HepG2 (cell line): ENCODE data around the gene KRTAP5-9. TPM values are rescaled to one million over a fixed set of nuclear protein-coding genes. Genes with fewer than 3 reads are reported as not detected.
A peak's percentile ranks its signal among the peaks of the same experiment; 100 is the strongest.
"Not testable (repeated sequence)": the region's sequence is repeated elsewhere in the genome, so short reads cannot be mapped to it uniquely, and the experiment has no call there.

Source experiments
- ATAC-seq: fragments of 200-7000 bp; cut with Tn5 transposase; 3 replicates; pipeline ENCODE4 v1.9.1; 2020; ENCODE audit warnings: mild to moderate bottlenecking, moderate library complexity
- BruUV-seq: library from RNA; stranded (reverse); fragments of 400-500 nt; replicated peaks from 2 replicates; lab custom pipeline; 2021; lab: Mats Ljungman, UMichigan
- CTCF ChIA-PET: fragments of 300-600 bp; formaldehyde crosslinking; extraction: SDS; loops from one replicate; lab custom pipeline; 2021; ENCODE audit warnings: low total read pairs, inconsistent platforms, low intra/inter-chr PET ratio; lab: Yijun Ruan, JAX
- POLR2A ChIA-PET: fragments of 350-600 bp; sonication (Branson Sonifier 250); formaldehyde crosslinking; loops from one replicate; lab custom pipeline; 2020; ENCODE audit warnings: antibody characterized with exemption, inconsistent platforms; lab: Yijun Ruan, JAX
- DNase-seq: peaks from one replicate; pipeline ENCODE4 v3.0.0-alpha.2; 2015; ENCODE audit warnings: low spot score
- FAIRE-seq: peaks from 3 replicates; lab custom pipeline; 2011; peaks lifted over from hg19 to GRCh38; lab: Jason Lieb, UNC
- H2AFZ ChIP-seq: one replicate; pipeline ENCODE4 v1.6.1; 2011; ENCODE audit warnings: low read length, inconsistent platforms
- H3K27ac ChIP-seq: fragments of 300-600 bp; 3 replicates; pipeline ENCODE4 v1.8.0; 2011; ENCODE audit warnings: mixed run types, mild to moderate bottlenecking, mixed read lengths, low read length, inconsistent platforms; ENCODE audit not compliant: insufficient read depth; ENCODE audit errors: extremely low read length
- H3K27me3 ChIP-seq, 2 experiments: fragments of 200-600 bp in 1 of 2; 2 replicates in 1 of 2; 3 replicates in 1 of 2; pipeline versions ENCODE4 v1.6.0 to v1.8.0; 2011; ENCODE audit warnings: low read length in 2 of 2, mild to moderate bottlenecking in 2 of 2, moderate library complexity in 2 of 2, inconsistent platforms in 1 of 2; ENCODE audit not compliant: insufficient read depth in 2 of 2, control insufficient read depth in 1 of 2
- H3K36me3 ChIP-seq, 2 experiments: fragments of 200-600 bp in 1 of 2; replicated peaks in 1 of 2; 2 replicates in 1 of 2; 3 replicates in 1 of 2; pipeline versions ENCODE4 v1.5.1 to v1.8.0; 2011; ENCODE audit warnings: low read length in 2 of 2, inconsistent platforms in 1 of 2; ENCODE audit not compliant: insufficient read depth in 2 of 2, control insufficient read depth in 1 of 2
- H3K4me1 ChIP-seq: 2 replicates; pipeline ENCODE4 v1.5.1; 2012; ENCODE audit warnings: low read length, inconsistent platforms; ENCODE audit not compliant: insufficient read depth
- H3K4me2 ChIP-seq: 2 replicates; pipeline ENCODE4 v1.6.0; 2011; ENCODE audit warnings: low read depth, low read length, inconsistent platforms
- H3K4me3 ChIP-seq, 3 experiments: fragments of 200-600 bp in 1 of 3; sonication (generic), shearing (Covaris generic) in 1 of 3; replicated peaks in 1 of 3; 2 replicates each; pipeline ENCODE4 v1.5.1; 2011 to 2016; ENCODE audit warnings: low read length in 3 of 3, inconsistent platforms in 2 of 3, low read depth in 2 of 3, mild to moderate bottlenecking in 2 of 3, control low read depth in 1 of 3, mixed read lengths in 1 of 3; ENCODE audit not compliant: insufficient read depth in 1 of 3
- H3K79me2 ChIP-seq: one replicate; pipeline ENCODE4 v1.6.1; 2011; ENCODE audit warnings: low read length, inconsistent platforms; ENCODE audit not compliant: insufficient read depth
- H3K9ac ChIP-seq: 2 replicates; pipeline ENCODE4 v1.6.0; 2011; ENCODE audit warnings: mild to moderate bottlenecking, low read depth, low read length, inconsistent platforms; ENCODE audit not compliant: insufficient read depth
- H3K9me3 ChIP-seq: 2 replicates; pipeline ENCODE4 v1.5.1; 2012; ENCODE audit warnings: mild to moderate bottlenecking, low read length
- H4K20me1 ChIP-seq: 2 replicates; pipeline ENCODE4 v1.6.0; 2011; ENCODE audit warnings: inconsistent platforms, mild to moderate bottlenecking, low read length, moderate library complexity; ENCODE audit not compliant: insufficient read depth
- ETV5 ChIP-seq: IDR thresholded peaks from 2 replicates; pipeline ENCODE4 v1.6.1; 2018; ENCODE audit warnings: missing biosample characterization, missing genetic modification reagents, inconsistent platforms, borderline replicate concordance
- SMC3 ChIP-seq: IDR thresholded peaks from 2 replicates; pipeline ENCODE4 v1.6.1; 2011; ENCODE audit warnings: low read length, improper control_type of control experiment
- ZMAT3 ChIP-seq: sonication (generic); formaldehyde crosslinking; conservative IDR thresholded peaks from 2 replicates; pipeline ENCODE4 v1.7.0; 2021; ENCODE audit warnings: missing genetic modification reagents
- ZMYM3 ChIP-seq: sonication (generic); formaldehyde crosslinking; IDR thresholded peaks from 2 replicates; pipeline ENCODE4 v1.5.1; 2020; ENCODE audit warnings: mild to moderate bottlenecking, missing genetic modification reagents
- ZNF605 ChIP-seq: sonication (generic); formaldehyde crosslinking; IDR thresholded peaks from 2 replicates; pipeline ENCODE4 v1.8.0; 2022; ENCODE audit warnings: mild to moderate bottlenecking, missing genetic modification reagents
- WGBS: methylation state at CpG from one replicate; pipeline ENCODE4 v1.1.6; 2017; ENCODE audit warnings: low lambda C conversion rate; 5-methylcytosine and 5-hydroxymethylcytosine counted together
- in situ Hi-C: cut with HindIII; loops from 2 replicates; pipeline ENCODE4 v1.10.0; 2017; ENCODE audit warnings: low pct_unique_long_range_greater_than_20kb; ENCODE audit not compliant: extremely low pct_ligation_motif_present
- intact Hi-C: fragments of 100-400 bp; cut with micrococcal nuclease; formaldehyde crosslinking; loops from one replicate; pipeline ENCODE4 v1.10.0; 2022; ENCODE audit not compliant: unreplicated experiment
- polyA plus RNA-seq, 8 experiments: library from polyadenylated mRNA; depleted of rRNA in 3 of 8; stranded (reverse) in 7 of 8; unstranded in 1 of 8; fragments of >200 nt; fragmentation: Illumina TruSeq in 4 of 8; extraction: Trizol in 4 of 8; gene quantifications; 2 replicates each; pipeline versions ENCODE4 v1.2.1 to v1.2.3, GENCODE V29; 2011 to 2016; ENCODE audit warnings: low read depth in 4 of 8, missing spikeins in 1 of 8, mixed read lengths in 1 of 8; ENCODE audit not compliant: insufficient read depth in 1 of 8
- total RNA-seq, 5 experiments: library from RNA; depleted of rRNA; stranded (reverse); fragments of >200 nt; fragmentation: Illumina TruSeq; extraction: Trizol; gene quantifications; 2 replicates each; pipeline ENCODE4 v1.2.3, GENCODE V29; 2016; ENCODE audit warnings: low read depth in 1 of 5
- TF ChIP-seq, protein P1 (sequence below): sonication (generic); formaldehyde crosslinking; IDR thresholded peaks from 2 replicates; pipeline ENCODE4 v1.8.1; 2022; ENCODE audit warnings: low read depth, mild to moderate bottlenecking, missing genetic modification reagents
- TF ChIP-seq, protein P2 (sequence below): IDR thresholded peaks from 2 replicates; pipeline ENCODE4 v1.6.1; 2016; ENCODE audit warnings: missing compliant biosample characterization, missing genetic modification reagents, borderline replicate concordance
- TF ChIP-seq, protein P3 (sequence below): IDR thresholded peaks from 2 replicates; pipeline ENCODE4 v1.6.1; 2012; ENCODE audit warnings: inconsistent platforms
- TF ChIP-seq, protein P4 (sequence below): sonication (generic); formaldehyde crosslinking; IDR thresholded peaks from 2 replicates; pipeline ENCODE4 v1.8.0; 2022; ENCODE audit warnings: mild to moderate bottlenecking, missing genetic modification reagents; ENCODE audit not compliant: insufficient replicate concordance

Gene KRTAP5-9
- total and polyA plus RNA-seq, 2 of the 13 experiments (the other 11 are each of a cell fraction or from before 2014, with no cell fraction given): 0.09 TPM; not detected in 1

DNA sequence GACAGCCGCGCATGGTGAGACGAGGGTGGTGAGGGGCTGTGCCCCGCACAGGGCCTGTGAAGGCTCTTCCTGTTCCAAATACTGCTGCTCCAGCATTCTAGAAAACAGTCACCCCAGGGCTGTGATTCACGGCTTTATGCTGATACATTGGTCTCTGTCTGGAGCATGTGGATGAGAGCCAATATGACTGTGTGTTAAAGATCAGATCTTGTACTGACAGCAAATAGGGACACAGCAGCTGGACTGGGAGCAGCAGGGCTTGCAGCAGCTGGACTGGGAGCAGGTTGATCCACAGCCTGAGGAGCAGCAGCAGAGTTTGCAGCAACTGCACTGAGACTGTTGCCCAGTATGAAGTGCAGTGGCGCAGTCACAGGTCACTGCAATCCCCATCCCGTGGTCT lies 31.3 kb downstream of the KRTAP5-9 start:
- 57% methylated on average over 4 of the region's 7 CpGs for WGBS
- H2AFZ ChIP-seq, CTCF ChIA-PET, H3K27ac ChIP-seq, BruUV-seq, H3K79me2 ChIP-seq, H3K36me3 ChIP-seq, FAIRE-seq, DNase-seq, H3K4me2 ChIP-seq, H3K9ac ChIP-seq, intact Hi-C loops, H3K4me3 ChIP-seq, H3K9me3 ChIP-seq, in situ Hi-C loops, H4K20me1 ChIP-seq: not testable (repeated sequence)
- POLR2A ChIA-PET: interaction anchor here (1.0 kb wide), 1 partner anchor 10 kb away, joined by 5 read pairs; no protein-coding TSS in a partner anchor
- Histone ChIP-seq H3K27me3 (peaks cover 7 to 21% of the 10 kb centered on the region in 2 experiments; a peak in 4 of 5 replicates), H3K4me1 (peaks cover 19% of the 10 kb centered on the region)
- ATAC-seq: peak; percentile 26; the same call in 2 of the 3 replicates

DNA sequence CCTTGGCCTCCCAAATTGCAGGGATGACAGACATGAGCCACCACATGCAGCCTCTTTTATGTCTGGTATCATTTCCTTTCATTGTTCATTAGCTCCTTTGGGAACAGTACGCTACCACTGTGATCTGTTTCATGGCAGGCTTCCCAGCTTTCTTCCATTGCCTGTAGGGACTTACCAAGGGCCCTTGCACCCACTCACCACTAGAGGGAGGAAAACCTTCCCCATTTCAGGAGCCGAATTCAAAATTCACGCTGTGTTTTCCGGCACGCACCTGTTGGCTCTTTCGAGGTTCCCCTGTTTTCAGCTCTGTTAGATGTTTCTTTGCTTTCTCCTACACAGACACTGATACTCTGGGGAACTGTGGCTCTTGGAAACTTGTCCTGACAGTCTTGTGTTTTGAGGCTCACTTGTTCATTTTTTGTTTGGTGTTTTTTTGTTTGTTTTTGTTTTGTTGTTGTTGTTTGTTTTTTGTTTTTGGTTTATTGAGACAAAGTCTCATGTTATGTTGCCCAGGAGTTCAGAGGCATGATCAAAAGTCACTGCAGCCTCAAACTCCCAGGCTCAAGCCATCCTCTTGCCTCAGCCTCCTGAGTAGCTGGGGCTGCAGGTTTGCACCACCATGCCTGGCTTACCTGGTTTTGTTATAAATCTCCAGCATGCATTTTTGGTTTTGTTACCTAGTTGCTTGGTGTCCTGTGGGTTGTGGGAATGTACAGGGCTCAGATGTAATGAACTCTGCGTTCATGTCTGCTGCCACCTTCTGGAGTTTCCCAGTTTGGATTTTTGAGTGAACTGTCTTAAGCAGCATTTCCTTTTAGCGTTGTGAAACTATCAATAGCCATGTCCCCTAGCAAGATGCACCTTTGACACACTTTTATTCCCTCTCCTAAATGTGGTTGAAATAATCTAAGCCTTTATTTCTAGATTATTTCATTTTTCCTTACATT lies 32.1 kb downstream of the KRTAP5-9 start:
- Histone ChIP-seq H4K20me1 (no peaks in the 10 kb centered on the region), H3K4me2 (peak overlapping the region; percentile 54), H3K27me3 (peaks cover 6 to 15% of the 10 kb centered on the region in 2 experiments; a peak in 3 of 5 replicates), H3K4me3 (no peak overlapping the region), H3K79me2 (no peaks in the 10 kb centered on the region), H3K9me3 (no peaks in the 10 kb centered on the region), H3K4me1 (peaks cover 19% of the 10 kb centered on the region), H3K9ac (no peak overlapping the region), H2AFZ (no peak overlapping the region), H3K36me3 (no peaks in the 10 kb centered on the region), H3K27ac (no peak overlapping the region)
- in situ Hi-C loops: no loop called here
- no TSS peak for BruUV-seq
- ChIA-PET CTCF (no interaction called here), POLR2A (interaction anchor here (1.0 kb wide), 1 partner anchor 9 kb away, joined by 5 read pairs; no protein-coding TSS in a partner anchor)
- intact Hi-C loops: no loop called here
- 2% methylated on average over 8 of the region's 8 CpGs for WGBS
- peak; percentile 84 for ATAC-seq
- peak; percentile 58 for DNase-seq
- FAIRE-seq: peak; percentile 94
- TF ChIP-seq, protein P1, sequence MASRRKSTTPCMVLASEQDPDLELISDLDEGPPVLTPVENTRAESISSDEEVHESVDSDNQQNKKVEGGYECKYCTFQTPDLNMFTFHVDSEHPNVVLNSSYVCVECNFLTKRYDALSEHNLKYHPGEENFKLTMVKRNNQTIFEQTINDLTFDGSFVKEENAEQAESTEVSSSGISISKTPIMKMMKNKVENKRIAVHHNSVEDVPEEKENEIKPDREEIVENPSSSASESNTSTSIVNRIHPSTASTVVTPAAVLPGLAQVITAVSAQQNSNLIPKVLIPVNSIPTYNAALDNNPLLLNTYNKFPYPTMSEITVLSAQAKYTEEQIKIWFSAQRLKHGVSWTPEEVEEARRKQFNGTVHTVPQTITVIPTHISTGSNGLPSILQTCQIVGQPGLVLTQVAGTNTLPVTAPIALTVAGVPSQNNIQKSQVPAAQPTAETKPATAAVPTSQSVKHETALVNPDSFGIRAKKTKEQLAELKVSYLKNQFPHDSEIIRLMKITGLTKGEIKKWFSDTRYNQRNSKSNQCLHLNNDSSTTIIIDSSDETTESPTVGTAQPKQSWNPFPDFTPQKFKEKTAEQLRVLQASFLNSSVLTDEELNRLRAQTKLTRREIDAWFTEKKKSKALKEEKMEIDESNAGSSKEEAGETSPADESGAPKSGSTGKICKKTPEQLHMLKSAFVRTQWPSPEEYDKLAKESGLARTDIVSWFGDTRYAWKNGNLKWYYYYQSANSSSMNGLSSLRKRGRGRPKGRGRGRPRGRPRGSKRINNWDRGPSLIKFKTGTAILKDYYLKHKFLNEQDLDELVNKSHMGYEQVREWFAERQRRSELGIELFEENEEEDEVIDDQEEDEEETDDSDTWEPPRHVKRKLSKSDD: no peak
- TF ChIP-seq ZMAT3 (CRISPR knock-in tag): 0 out of 2 replicates have a peak, but pooled peaks have one; percentile 34
- TF ChIP-seq ETV5 (CRISPR knock-in tag): peak; percentile 39; the same call in 1 of the 2 replicates
- TF ChIP-seq, protein P2, sequence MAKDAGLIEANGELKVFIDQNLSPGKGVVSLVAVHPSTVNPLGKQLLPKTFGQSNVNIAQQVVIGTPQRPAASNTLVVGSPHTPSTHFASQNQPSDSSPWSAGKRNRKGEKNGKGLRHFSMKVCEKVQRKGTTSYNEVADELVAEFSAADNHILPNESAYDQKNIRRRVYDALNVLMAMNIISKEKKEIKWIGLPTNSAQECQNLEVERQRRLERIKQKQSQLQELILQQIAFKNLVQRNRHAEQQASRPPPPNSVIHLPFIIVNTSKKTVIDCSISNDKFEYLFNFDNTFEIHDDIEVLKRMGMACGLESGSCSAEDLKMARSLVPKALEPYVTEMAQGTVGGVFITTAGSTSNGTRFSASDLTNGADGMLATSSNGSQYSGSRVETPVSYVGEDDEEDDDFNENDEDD (CRISPR knock-in tag): peak; percentile 72; the same call in 1 of the 2 replicates
- TF ChIP-seq, protein P3, sequence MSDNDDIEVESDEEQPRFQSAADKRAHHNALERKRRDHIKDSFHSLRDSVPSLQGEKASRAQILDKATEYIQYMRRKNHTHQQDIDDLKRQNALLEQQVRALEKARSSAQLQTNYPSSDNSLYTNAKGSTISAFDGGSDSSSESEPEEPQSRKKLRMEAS: peak; percentile 78
- TF ChIP-seq ZMYM3 (CRISPR knock-in tag): peak; percentile 58
- TF ChIP-seq, protein P4, sequence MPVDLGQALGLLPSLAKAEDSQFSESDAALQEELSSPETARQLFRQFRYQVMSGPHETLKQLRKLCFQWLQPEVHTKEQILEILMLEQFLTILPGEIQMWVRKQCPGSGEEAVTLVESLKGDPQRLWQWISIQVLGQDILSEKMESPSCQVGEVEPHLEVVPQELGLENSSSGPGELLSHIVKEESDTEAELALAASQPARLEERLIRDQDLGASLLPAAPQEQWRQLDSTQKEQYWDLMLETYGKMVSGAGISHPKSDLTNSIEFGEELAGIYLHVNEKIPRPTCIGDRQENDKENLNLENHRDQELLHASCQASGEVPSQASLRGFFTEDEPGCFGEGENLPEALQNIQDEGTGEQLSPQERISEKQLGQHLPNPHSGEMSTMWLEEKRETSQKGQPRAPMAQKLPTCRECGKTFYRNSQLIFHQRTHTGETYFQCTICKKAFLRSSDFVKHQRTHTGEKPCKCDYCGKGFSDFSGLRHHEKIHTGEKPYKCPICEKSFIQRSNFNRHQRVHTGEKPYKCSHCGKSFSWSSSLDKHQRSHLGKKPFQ: peak; percentile 61
- peak; percentile 78 for TF ChIP-seq ZNF605
- peak; percentile 49; the same call in 1 of the 2 replicates for TF ChIP-seq SMC3
